ENCODE measurements around the gene RAMP2. TPM values are rescaled to one million over a fixed set of nuclear protein-coding genes. Genes with fewer than 3 reads are reported as not detected.
"Not testable (repeated sequence)": the region's sequence is repeated elsewhere in the genome, so short reads cannot be mapped to it uniquely, and the experiment has no call there.

RAMP2 gene
- total and polyA plus RNA-seq, 9 donors, result 4.4 to 98.5 (median 23.5) TPM

- intact Hi-C loops (cut with DNase I), result loop anchor here in 2 of 4 donors (10.0 kb wide), 2 partner anchors 100 to 220 kb away; partner anchors contain the start of gene BECN1 (in 1 of the 2)
- Histone ChIP-seq H3K27ac (no peak overlapping the region), H3K36me3 (peaks cover 2% of the 10 kb centered on the region), H3K9me3 (no peaks in the 10 kb centered on the region), H3K4me1 (ENCODE audit: insufficient read depth) (no peaks in the 10 kb centered on the region), H3K4me3 (no peak overlapping the region), H3K27me3 (no peaks in the 10 kb centered on the region)
- WGBS, 3 donors, result 87 to 96% (median 92%) methylated on average over 6 of the region's 6 CpGs
- TF ChIP-seq EP300 (IDR thresholded peaks at IDR 0.05), result no peak
- TF ChIP-seq, protein P1, sequence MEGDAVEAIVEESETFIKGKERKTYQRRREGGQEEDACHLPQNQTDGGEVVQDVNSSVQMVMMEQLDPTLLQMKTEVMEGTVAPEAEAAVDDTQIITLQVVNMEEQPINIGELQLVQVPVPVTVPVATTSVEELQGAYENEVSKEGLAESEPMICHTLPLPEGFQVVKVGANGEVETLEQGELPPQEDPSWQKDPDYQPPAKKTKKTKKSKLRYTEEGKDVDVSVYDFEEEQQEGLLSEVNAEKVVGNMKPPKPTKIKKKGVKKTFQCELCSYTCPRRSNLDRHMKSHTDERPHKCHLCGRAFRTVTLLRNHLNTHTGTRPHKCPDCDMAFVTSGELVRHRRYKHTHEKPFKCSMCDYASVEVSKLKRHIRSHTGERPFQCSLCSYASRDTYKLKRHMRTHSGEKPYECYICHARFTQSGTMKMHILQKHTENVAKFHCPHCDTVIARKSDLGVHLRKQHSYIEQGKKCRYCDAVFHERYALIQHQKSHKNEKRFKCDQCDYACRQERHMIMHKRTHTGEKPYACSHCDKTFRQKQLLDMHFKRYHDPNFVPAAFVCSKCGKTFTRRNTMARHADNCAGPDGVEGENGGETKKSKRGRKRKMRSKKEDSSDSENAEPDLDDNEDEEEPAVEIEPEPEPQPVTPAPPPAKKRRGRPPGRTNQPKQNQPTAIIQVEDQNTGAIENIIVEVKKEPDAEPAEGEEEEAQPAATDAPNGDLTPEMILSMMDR (IDR thresholded peaks at IDR 0.05), result no peak
- no peak for TF ChIP-seq POLR2A (IDR thresholded peaks at IDR 0.05)
- no peak for DNase-seq
These were observed 35.9 kb upstream of the RAMP2 start for GRCh38 chr17:42725143-42725542.

DNA sequence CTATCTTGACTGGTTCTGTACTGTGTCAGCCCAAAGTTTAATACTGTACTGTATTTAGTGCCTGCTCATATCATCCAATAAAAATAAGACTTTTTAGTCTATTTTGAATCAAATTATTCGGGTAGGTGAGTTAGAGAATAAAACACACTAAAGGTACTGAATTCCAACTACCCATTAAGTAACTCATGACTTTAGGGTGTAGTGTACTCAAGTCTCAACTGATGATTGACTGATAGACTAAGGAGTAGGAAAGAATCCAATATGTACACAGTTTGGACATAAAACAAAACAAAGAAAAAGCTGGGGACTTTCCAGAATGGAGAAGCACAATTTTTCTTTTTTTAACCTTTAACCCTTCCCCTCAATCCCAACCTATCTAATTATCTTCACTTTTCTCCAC is 20.3 kb upstream of the RAMP2 start:
- Histone ChIP-seq H3K27ac (no peak overlapping the region), H3K27me3 (no peaks in the 10 kb centered on the region), H3K4me3 (no peak overlapping the region), H3K9me3 (no peaks in the 10 kb centered on the region), H3K36me3 (no peaks in the 10 kb centered on the region), H3K4me1 (ENCODE audit: insufficient read depth) (peaks cover 5% of the 10 kb centered on the region)
- TF ChIP-seq EP300 (IDR thresholded peaks at IDR 0.05) (no peak), POLR2A (IDR thresholded peaks at IDR 0.05) (no peak)
- TF ChIP-seq, protein P1 (IDR thresholded peaks at IDR 0.05), result no peak
- WGBS, 3 donors, result 85 to 88% (median 87%) methylated on average over 1 of the region's 1 CpG
- DNase-seq, result no peak
- intact Hi-C loops (cut with DNase I), result loop anchor here in 1 of 4 donors (10.0 kb wide), 1 partner anchor 56 kb away; the partner anchor contains the start of genes CCR10 and CNTNAP1

DNA sequence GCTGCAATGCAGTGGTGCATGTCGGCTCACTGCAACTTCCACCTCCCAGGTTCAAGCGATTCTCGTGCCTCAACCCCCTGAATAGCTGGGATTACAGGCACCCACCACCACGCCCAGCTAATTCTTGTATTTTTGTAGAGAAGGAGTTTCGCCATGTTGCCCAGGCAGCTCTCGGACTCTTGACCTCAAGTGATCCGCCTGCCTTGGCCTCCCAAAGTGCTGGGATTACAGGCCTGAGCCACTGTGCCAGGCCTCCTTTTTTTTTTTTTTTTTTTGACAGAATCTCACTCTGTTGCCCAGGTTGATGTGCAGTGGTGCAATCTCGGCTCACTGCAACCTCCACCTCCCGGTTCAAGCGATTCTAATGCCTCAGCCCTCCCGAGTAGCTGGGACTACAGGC is 18.1 kb upstream of the RAMP2 start:
- not testable (repeated sequence) for H3K4me1 ChIP-seq (ENCODE audit: insufficient read depth); H3K27ac ChIP-seq

DNA sequence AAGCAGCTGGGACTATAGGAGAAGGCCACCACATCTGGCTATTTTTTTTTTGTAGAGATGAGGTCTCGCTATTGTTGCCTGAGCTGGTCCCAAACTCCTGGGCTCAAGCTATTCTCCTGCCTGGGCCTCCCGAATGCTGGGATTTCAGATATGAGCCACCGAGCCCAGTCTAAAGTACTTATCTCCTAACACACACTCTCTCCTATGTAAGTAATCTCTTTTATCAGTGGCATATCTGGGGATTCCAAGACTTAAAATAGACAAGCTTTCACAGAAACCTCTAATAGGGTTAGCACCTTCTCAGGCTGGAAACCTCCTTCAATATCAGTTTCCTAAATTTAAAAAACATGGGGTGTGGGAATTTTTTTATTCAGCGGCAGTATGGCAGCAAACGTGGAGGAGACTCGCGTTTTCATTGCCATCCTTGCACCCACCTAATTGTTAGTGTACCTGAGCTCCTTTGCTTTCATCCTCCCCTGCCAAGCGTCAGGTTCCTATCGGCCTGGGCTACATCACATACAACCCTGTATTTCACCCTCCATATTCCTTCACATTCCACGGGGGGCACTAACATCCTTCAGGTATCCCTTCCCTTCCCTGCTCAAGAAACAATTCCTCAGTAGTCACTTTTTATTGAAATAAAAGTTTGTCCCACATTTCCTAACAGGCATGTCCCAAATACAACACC is 17.3 kb upstream of the RAMP2 start:
- no peaks in the 10 kb centered on the region for H3K36me3 ChIP-seq
- no peaks in the 10 kb centered on the region for H3K27me3 ChIP-seq
- H3K4me1 ChIP-seq (ENCODE audit: insufficient read depth), result peaks cover 9% of the 10 kb centered on the region
- H3K4me3 ChIP-seq, result peak overlapping the region; percentile 94
- intact Hi-C loops (cut with DNase I), result loop anchor here in 1 of 4 donors (10.0 kb wide), 1 partner anchor 59 kb away; the partner anchor contains the start of genes CCR10 and CNTNAP1
- H3K9me3 ChIP-seq, result no peaks in the 10 kb centered on the region
- TF ChIP-seq POLR2A (IDR thresholded peaks at IDR 0.05) (no peak), EP300 (IDR thresholded peaks at IDR 0.05) (no peak)
- TF ChIP-seq, protein P1 (IDR thresholded peaks at IDR 0.05), result no peak
- 37 to 38% (median 37%) methylated on average over 10 of the region's 10 CpGs for WGBS, 3 donors
- DNase-seq, result peak in 1 of 5 donors; percentile 20
- H3K27ac ChIP-seq, result peak overlapping the region in 1 of 2 donors; percentile 89

More for the DNA sequence above, 18.1 kb upstream of the RAMP2 start:
- not testable (repeated sequence) for H3K9me3 ChIP-seq, H3K27me3 ChIP-seq, H3K4me3 ChIP-seq, H3K36me3 ChIP-seq
- WGBS, 3 donors, result 93 to 94% (median 94%) methylated on average over 11 of the region's 11 CpGs
- intact Hi-C loops (cut with DNase I), result loop anchor here in 1 of 4 donors (10.0 kb wide), 1 partner anchor 58 kb away; the partner anchor contains the start of genes CCR10 and CNTNAP1
- DNase-seq, result peak in 1 of 5 donors; percentile 11

Measured in ovary (tissue), 9 donors.